Endothelial cell (in vitro differentiated cells): ENCODE measurements around the gene HERC6. TPM values are rescaled to one million over a fixed set of nuclear protein-coding genes. Genes with fewer than 3 reads are reported as not detected.
"Not testable (repeated sequence)": the region's sequence is repeated elsewhere in the genome, so short reads cannot be mapped to it uniquely, and the experiment has no call there.

Source experiments
- DNase-seq: peaks from one replicate; pipeline ENCODE4 v3.0.0; 2021; ENCODE audit warnings: low spot score
- H3K27ac Mint-ChIP-seq: one replicate; pipeline ENCODE4 v1.8.0; 2021; ENCODE audit warnings: mixed read lengths, inconsistent platforms; ENCODE audit not compliant: unreplicated experiment
- H3K27me3 Mint-ChIP-seq: one replicate; pipeline ENCODE4 v1.8.0; 2021; ENCODE audit warnings: mild to moderate bottlenecking, moderate library complexity, mixed read lengths, inconsistent platforms; ENCODE audit not compliant: unreplicated experiment
- H3K36me3 Mint-ChIP-seq: one replicate; pipeline ENCODE4 v1.8.0; 2021; ENCODE audit warnings: mild to moderate bottlenecking, low read depth, mixed read lengths, inconsistent platforms; ENCODE audit not compliant: unreplicated experiment
- H3K4me1 Mint-ChIP-seq: one replicate; pipeline ENCODE4 v1.8.0; 2021; ENCODE audit warnings: mild to moderate bottlenecking, mixed read lengths, inconsistent platforms; ENCODE audit not compliant: unreplicated experiment
- H3K4me3 Mint-ChIP-seq: one replicate; pipeline ENCODE4 v1.8.0; 2021; ENCODE audit warnings: mild to moderate bottlenecking, mixed read lengths, inconsistent platforms; ENCODE audit not compliant: unreplicated experiment
- H3K9me3 Mint-ChIP-seq: one replicate; pipeline ENCODE4 v1.8.0; 2021; ENCODE audit warnings: mixed read lengths, inconsistent platforms; ENCODE audit not compliant: unreplicated experiment
- CTCF ChIP-seq: fragments of 200-600 bp; sonication (generic); IDR thresholded peaks from one replicate; pipeline ENCODE4 v1.5.0; 2021; ENCODE audit warnings: antibody characterized with exemption; ENCODE audit not compliant: unreplicated experiment
- total RNA-seq: library from RNA; stranded (reverse); fragmentation: NEBNext Ultra II Directional; extraction: Animal tissue kit (Norgen Biotek cat#: 25700); gene quantifications from one replicate; pipeline ENCODE4 v1.2.1, GENCODE V29; 2021; ENCODE audit not compliant: unreplicated experiment

HERC6 gene
- total RNA-seq, 1 donor from 2014 or later, result 3.2 TPM

DNA sequence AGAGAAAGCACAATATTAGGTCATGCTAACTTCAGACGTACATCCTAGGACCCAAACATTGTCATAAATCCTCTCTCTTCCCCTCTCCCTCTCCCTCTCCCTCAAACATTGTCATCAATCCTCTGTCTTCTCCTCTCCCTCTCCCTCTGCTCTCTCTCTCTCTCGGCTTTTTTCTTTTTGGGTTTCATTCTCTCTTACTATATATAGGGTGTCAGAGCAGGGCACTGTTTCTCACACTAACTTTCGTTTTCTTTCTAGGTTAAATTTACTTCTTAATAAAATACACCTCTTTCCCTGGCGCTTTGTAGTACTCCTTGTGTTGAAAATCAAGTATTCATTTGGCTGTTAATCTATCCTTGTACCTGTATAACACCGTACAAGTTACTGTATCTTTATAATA is 41.2 kb downstream of the HERC6 start:
- Mint-ChIP-seq H3K27ac (no peak overlapping the region), H3K9me3 (no peaks in the 10 kb centered on the region), H3K36me3 (peaks cover under 1% of the 10 kb centered on the region), H3K4me1 (no peaks in the 10 kb centered on the region), H3K4me3 (no peak overlapping the region), H3K27me3 (no peaks in the 10 kb centered on the region)
- TF ChIP-seq CTCF, result no peak
- DNase-seq, result no peak

- no peaks in the 10 kb centered on the region for H3K27me3 Mint-ChIP-seq
- no peak overlapping the region for H3K27ac Mint-ChIP-seq
- no peaks in the 10 kb centered on the region for H3K4me1 Mint-ChIP-seq
- no peaks in the 10 kb centered on the region for H3K36me3 Mint-ChIP-seq
- no peak overlapping the region for H3K4me3 Mint-ChIP-seq
- no peak for DNase-seq
- TF ChIP-seq CTCF, result no peak
- H3K9me3 Mint-ChIP-seq, result no peaks in the 10 kb centered on the region
Observed at GRCh38 chr4:88420844-88421243, 42.2 kb downstream of the HERC6 start.

GRCh38 chr4:88422403-88422802 is 43.8 kb downstream of the HERC6 start:
- Mint-ChIP-seq H3K36me3 (no peaks in the 10 kb centered on the region), H3K4me1 (no peaks in the 10 kb centered on the region)

GRCh38 chr4:88429401-88429800 is 50.7 kb downstream of the HERC6 start:
- Mint-ChIP-seq H3K27ac (no peak overlapping the region), H3K9me3 (no peaks in the 10 kb centered on the region), H3K4me1 (no peaks in the 10 kb centered on the region), H3K27me3 (peaks cover 3% of the 10 kb centered on the region), H3K4me3 (no peak overlapping the region), H3K36me3 (peaks cover 12% of the 10 kb centered on the region)
- no peak for TF ChIP-seq CTCF
- DNase-seq, result no peak

More at GRCh38 chr4:88422403-88422802, 43.8 kb downstream of the HERC6 start:
- Mint-ChIP-seq H3K9me3 (no peaks in the 10 kb centered on the region), H3K27me3 (no peaks in the 10 kb centered on the region), H3K4me3 (no peak overlapping the region), H3K27ac (no peak overlapping the region)
- TF ChIP-seq CTCF, result no peak
- no peak for DNase-seq

GRCh38 chr4:88435987-88436693 is 57.5 kb downstream of the HERC6 start:
- Mint-ChIP-seq H3K9me3 (no peaks in the 10 kb centered on the region), H3K27ac (no peak overlapping the region), H3K27me3 (no peaks in the 10 kb centered on the region), H3K36me3 (peaks cover 22% of the 10 kb centered on the region), H3K4me1 (no peaks in the 10 kb centered on the region), H3K4me3 (no peak overlapping the region)
- no peak for TF ChIP-seq CTCF
- no peak for DNase-seq

DNA sequence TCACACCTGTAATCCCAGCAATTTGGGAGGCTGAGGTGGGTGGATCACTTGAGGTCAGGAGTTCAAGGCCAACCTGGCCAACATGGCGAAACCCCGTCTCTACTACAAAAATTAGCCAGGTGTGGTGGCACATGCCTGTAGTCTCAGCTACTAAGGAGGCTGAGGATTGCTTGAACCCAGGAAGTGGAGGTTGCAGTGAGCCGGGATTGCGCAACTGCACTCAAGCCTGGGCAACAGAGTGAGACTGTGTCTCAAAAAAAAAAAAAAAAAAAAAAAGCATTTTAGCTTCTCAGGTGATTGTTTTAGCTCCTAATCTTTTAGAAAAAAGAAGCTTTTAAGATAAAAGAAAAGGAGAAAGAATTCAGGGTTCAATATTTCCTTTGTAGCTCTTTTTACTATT is 59.2 kb downstream of the HERC6 start:
- not testable (repeated sequence) for DNase-seq, H3K27me3 Mint-ChIP-seq, H3K4me3 Mint-ChIP-seq, H3K27ac Mint-ChIP-seq, H3K9me3 Mint-ChIP-seq, H3K4me1 Mint-ChIP-seq
- H3K36me3 Mint-ChIP-seq, result peaks cover 31% of the 10 kb centered on the region
